HL-60 (cell line): Measurements from ENCODE around the gene HEXIM1.

Source experiments
- CTCF ChIP-seq: IDR thresholded peaks from one replicate; pipeline ENCODE4 v1.5.1; 2011; ENCODE audit warnings: low read length, control low read depth, inconsistent platforms; ENCODE audit not compliant: insufficient read depth
- GABPA ChIP-seq: IDR thresholded peaks from 2 replicates; pipeline ENCODE4 v1.6.1; 2012; ENCODE audit warnings: low read depth

GRCh38 chr17:45155483-45155882 lies 7.2 kb downstream of the HEXIM1 start:
- TF ChIP-seq CTCF (no peak), GABPA (no peak)
